Stimulated activated memory B cell treated with anti-CD40 and anti-IgM and Interleukin-4, amounts not matched to agents 10 μg/mL and 1 μg/mL and 100 μg/mL, for 72 hours (primary cell): Measurements from ENCODE around the gene LSM14B.

Experiments used
- ATAC-seq: fragments of 150-1000 bp; cut with Tn5 transposase; 2 replicates; pipeline ENCODE4 v1.10.0; 2021
- H3K27ac Mint-ChIP-seq: one replicate; pipeline ENCODE4 v1.8.0; 2022; ENCODE audit warnings: mild to moderate bottlenecking, mixed read lengths
- H3K27me3 Mint-ChIP-seq: one replicate; pipeline ENCODE4 v1.8.0; 2022; ENCODE audit warnings: mixed read lengths
- H3K36me3 Mint-ChIP-seq: one replicate; pipeline ENCODE4 v1.8.0; 2022; ENCODE audit warnings: mixed read lengths
- H3K4me1 Mint-ChIP-seq: one replicate; pipeline ENCODE4 v1.8.0; 2022; ENCODE audit warnings: mixed read lengths
- H3K4me3 Mint-ChIP-seq: one replicate; pipeline ENCODE4 v1.8.0; 2022; ENCODE audit warnings: mild to moderate bottlenecking, moderate library complexity, mixed read lengths
- H3K9me3 Mint-ChIP-seq: one replicate; pipeline ENCODE4 v1.8.0; 2022; ENCODE audit warnings: mixed read lengths

Gene LSM14B

DNA sequence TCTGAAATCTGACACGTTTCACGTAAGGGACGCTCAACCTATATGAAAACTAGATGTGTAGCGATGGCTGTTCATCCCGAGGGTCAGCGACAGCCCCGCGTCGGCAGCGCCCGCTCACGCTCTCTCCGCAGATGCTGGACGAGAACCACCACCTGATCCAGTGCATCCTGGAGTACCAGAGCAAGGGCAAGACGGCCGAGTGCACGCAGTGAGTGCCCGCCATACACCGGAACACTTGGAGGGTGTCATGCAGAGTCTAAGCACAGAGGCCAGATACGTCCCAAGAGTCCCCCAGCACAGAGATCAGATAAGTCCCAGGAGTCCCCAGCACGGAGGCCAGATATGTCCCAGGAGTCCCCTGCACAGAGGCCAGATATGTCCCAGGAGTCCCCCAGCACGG, 36.3 kb downstream of the LSM14B start:
- Mint-ChIP-seq H3K4me1 (peaks cover 37% of the 10 kb centered on the region), H3K4me3 (no peak overlapping the region), H3K36me3 (peaks cover 48% of the 10 kb centered on the region), H3K27ac (no peak overlapping the region), H3K27me3 (no peaks in the 10 kb centered on the region), H3K9me3 (peaks cover 4% of the 10 kb centered on the region)
- no peak for ATAC-seq

DNA sequence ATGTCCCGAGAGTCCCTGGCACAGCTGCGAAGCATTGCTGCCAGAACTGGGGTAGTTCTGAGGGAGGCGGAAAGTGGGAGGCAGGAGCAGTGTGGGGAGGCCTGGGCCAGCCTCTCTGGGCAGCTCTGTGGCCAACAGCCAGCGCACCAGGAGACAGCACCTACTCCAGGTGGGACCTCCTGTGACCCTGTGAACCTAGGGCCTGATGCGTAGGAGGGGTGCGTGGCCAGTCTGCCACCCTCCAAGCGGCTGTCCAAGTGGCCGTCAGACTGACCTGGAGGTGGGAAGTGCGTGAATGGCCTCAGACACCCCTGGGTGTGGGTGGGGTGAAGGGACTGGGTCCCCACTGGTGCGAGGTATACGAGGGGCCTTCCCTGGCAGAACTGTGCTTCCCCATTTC, 36.8 kb downstream of the LSM14B start:
- H3K4me1 Mint-ChIP-seq = peaks cover 37% of the 10 kb centered on the region
- H3K27ac Mint-ChIP-seq = no peak overlapping the region
- H3K4me3 Mint-ChIP-seq = no peak overlapping the region
- no peaks in the 10 kb centered on the region for H3K27me3 Mint-ChIP-seq
- peaks cover 48% of the 10 kb centered on the region for H3K36me3 Mint-ChIP-seq
- no peaks in the 10 kb centered on the region for H3K9me3 Mint-ChIP-seq
- ATAC-seq = no peak

DNA sequence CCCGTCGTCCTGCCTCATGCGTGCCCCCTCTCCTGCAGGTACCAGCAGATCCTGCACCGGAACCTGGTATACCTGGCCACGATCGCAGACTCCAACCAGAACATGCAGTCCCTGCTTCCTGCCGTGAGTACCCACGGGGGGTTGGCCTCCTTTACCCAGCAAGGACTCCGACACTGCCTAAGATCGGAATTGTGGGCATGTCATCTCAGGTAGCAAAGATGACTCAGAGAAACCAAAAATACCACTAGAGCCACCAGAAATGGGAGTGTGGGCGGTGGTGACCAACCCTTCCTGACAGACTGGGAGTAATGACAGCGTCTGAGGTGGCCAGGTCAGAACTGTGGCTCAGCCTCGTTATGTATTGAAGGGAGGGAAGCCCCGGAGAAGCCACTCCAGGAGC, 37.6 kb downstream of the LSM14B start:
- Mint-ChIP-seq H3K27me3 (no peaks in the 10 kb centered on the region), H3K36me3 (peaks cover 48% of the 10 kb centered on the region), H3K9me3 (no peaks in the 10 kb centered on the region), H3K27ac (no peak overlapping the region), H3K4me1 (peaks cover 33% of the 10 kb centered on the region), H3K4me3 (peak overlapping the region; percentile 39)
- peak; percentile 59 for ATAC-seq

DNA sequence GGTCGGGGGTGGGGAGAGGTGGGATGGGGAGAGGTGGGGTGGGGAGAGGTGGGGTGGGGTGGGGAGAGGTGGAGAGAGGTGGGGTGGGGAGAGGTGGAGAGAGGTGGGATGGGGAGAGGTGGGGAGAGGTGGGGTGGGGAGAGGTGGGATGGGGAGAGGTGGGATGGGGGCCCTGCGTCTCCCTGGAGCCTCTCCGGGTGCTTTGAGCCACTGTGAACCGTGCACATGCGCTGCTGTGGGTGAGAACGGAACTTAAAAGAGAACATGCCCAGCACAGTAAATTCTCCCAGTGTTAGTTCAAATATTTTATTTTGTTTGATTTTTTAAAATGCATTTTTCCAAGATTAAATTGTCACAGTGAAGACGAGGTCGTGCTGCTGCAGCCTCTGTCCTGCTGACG, 38.0 kb downstream of the LSM14B start:
- Mint-ChIP-seq H3K27ac (no peak overlapping the region), H3K36me3 (peaks cover 50% of the 10 kb centered on the region), H3K27me3 (no peaks in the 10 kb centered on the region), H3K4me1 (peaks cover 31% of the 10 kb centered on the region), H3K9me3 (no peaks in the 10 kb centered on the region), H3K4me3 (no peak overlapping the region)
- no peak for ATAC-seq

DNA sequence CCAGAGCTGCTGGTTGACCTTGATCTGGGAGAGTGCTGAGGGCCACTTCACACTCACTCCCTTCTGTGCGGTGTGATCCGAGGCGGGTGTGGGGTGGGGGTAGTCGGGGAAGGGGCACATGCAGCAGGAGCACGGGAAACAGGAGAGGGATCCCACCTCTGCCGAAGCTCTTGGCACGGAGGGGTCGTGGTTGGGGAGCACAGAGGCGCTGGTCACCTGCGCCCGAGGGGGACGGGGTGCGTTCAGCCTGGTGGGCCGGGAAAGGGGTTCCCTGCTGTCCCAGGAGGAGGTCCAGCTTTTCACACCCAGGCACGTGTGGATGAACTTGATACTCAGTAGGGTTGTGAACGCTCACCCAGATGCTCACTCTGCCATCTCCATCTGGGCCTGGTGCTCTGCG, 38.6 kb downstream of the LSM14B start:
- Mint-ChIP-seq H3K27me3 (no peaks in the 10 kb centered on the region), H3K4me1 (peaks cover 25% of the 10 kb centered on the region), H3K9me3 (no peaks in the 10 kb centered on the region), H3K27ac (no peak overlapping the region), H3K36me3 (peaks cover 51% of the 10 kb centered on the region), H3K4me3 (no peak overlapping the region)
- ATAC-seq = no peak

DNA sequence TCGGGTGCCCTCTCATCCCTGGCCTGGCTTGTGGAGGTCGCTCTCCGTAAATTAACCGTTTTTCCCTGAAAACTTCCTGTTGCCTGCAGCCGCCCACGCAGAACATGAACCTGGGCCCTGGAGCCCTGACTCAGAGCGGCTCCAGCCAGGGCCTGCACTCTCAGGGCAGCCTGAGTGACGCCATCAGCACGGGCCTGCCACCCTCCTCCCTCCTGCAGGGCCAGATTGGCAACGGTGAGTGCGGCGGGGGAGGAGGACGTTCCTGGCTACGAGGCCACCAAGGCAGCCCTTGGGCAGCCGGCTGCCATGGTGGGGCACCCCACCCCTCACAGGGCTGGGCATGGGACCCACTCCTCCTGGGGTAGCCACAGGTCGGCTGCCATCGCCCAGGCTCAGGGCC, 39.1 kb downstream of the LSM14B start:
- ATAC-seq = no peak
- Mint-ChIP-seq H3K9me3 (no peaks in the 10 kb centered on the region), H3K4me3 (no peak overlapping the region), H3K27ac (no peak overlapping the region), H3K36me3 (peaks cover 54% of the 10 kb centered on the region), H3K4me1 (peaks cover 20% of the 10 kb centered on the region), H3K27me3 (no peaks in the 10 kb centered on the region)

DNA sequence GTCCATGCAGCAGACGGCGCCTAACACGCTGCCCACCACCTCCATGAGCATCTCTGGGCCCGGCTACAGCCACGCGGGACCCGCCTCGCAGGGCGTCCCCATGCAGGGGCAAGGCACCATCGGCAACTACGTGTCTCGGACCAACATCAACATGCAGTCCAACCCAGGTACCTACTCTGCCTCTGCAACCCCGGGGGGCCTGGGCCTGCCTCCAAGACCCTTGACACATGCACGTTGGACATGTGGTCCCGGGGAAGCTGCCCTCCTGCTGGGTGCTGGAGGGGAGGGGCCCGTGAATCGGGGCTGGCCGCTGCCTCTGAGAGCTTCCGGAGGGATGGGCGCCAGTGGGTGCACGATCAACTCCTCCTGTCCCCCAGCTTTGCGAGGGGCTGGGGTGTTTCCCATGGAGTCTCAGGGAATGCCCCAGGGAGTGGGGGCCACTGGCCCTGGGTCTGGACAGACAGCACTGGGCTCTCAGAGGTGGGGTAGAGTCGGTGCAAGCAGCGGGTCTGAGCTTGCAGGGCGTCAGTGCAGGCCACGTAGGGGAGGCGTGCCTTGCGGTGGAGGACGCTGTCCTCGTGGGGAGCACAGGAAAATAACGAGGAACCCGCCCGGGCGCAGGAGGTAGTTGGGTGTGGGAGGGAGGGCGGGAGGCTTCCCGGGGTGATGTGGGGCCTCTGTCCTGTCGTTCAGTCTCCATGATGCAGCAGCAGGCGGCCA, 40.6 kb downstream of the LSM14B start:
- peak; percentile 6 for ATAC-seq
- Mint-ChIP-seq H3K36me3 (peaks cover 56% of the 10 kb centered on the region), H3K4me3 (no peak overlapping the region), H3K9me3 (no peaks in the 10 kb centered on the region), H3K27ac (no peak overlapping the region), H3K4me1 (peaks cover 10% of the 10 kb centered on the region), H3K27me3 (no peaks in the 10 kb centered on the region)

DNA sequence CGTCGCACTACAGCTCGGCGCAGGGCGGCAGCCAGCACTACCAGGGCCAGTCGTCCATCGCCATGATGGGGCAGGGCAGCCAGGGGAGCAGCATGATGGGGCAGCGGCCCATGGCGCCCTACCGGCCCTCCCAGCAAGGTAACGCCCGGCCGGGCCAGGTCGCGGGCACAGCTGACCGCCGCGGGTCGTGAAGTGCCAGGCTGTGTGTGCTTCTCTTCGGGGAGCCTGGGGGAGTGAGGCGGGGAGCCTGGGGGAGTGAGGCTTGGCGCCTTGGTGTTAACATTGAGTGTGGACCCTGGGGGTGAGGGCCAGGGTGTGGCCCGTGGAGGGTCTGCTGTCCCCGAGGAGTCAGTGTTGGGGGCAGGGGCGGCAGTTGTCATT, 41.2 kb downstream of the LSM14B start:
- Mint-ChIP-seq H3K36me3 (peaks cover 60% of the 10 kb centered on the region), H3K4me1 (peaks cover 10% of the 10 kb centered on the region), H3K27me3 (no peaks in the 10 kb centered on the region), H3K9me3 (no peaks in the 10 kb centered on the region), H3K27ac (no peak overlapping the region), H3K4me3 (no peak overlapping the region)
- ATAC-seq = peak; percentile 37

DNA sequence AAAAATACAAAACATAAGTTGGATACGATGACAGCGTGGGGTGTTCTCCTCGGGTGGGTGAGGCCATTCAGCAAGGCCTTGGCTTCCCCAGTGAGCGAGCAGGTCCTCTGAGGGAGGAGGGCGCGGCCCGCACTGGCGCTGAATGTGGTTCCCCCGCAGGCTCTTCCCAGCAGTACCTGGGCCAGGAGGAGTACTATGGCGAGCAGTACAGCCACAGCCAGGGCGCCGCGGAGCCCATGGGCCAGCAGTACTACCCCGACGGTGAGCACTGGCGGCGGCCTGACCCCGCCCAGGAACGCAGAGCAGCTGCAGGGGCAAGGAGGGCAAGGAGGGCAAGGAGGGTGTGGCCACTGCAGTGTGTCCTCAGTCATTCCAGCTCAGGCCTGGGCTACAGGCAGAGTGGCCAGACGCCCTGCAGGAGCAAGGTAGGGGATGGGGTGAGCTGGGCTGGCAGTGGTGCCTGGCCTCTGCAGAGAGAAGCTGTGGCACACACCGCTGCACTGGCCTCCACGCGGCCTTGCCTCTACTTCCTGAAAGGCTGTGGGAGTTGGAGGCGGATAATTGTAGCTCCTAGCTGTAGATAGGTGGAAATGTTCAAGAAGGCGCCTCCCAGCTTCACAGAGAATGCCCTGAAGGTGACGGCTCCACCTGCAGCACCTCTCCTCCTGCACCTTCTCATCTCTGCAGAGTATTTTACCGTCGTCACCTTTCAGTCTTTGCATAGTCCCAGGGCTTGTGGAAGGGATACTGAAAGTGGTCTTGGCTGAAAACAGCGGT, 41.9 kb downstream of the LSM14B start:
- Mint-ChIP-seq H3K9me3 (no peaks in the 10 kb centered on the region), H3K4me1 (peaks cover 9% of the 10 kb centered on the region), H3K27ac (no peak overlapping the region), H3K27me3 (no peaks in the 10 kb centered on the region), H3K36me3 (peaks cover 63% of the 10 kb centered on the region), H3K4me3 (no peak overlapping the region)
- no peak for ATAC-seq

DNA sequence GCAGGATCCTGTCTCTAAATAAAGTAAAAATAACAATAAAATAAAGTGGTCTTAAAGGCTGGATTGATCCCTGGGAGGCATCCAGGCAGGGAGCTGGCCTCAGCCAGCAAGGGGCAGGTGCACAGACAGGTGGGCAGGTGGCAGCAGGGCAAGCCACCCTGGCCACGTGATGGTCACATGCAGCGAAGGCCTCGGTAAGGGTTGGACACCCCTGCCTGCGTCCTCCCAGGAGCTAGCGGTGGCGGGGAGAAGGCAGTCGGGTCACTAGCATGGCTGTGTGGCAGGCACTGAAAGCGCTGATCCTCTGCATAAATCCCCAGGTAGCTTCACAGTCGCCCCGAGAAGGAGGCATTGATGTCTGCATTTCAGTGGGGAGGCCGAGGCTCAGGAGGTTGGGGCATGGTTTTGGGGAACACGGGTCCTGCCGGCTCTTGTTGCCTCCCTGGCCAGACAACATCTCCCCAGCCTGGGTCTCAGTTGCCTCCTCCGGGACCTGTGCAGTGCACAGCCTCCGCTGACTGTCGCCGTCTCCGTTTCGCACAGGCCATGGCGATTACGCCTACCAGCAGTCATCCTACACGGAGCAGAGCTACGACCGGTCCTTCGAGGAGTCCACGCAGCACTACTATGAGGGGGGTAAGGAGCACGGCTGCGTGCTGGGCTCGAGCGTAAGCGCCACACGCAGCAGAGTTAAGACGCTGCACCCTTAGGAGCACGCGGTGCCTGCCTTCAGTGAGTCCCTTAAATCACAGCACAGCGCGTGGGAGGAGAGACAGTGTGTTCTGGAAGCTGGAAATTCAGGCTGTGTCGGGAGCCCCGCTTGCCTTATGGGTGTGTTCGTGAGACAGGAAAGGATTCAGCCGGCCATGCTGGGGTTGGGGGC, 42.8 kb downstream of the LSM14B start:
- ATAC-seq = no peak
- Mint-ChIP-seq H3K4me1 (no peaks in the 10 kb centered on the region), H3K27me3 (no peaks in the 10 kb centered on the region), H3K27ac (no peak overlapping the region), H3K36me3 (peaks cover 64% of the 10 kb centered on the region), H3K9me3 (no peaks in the 10 kb centered on the region), H3K4me3 (no peak overlapping the region)

DNA sequence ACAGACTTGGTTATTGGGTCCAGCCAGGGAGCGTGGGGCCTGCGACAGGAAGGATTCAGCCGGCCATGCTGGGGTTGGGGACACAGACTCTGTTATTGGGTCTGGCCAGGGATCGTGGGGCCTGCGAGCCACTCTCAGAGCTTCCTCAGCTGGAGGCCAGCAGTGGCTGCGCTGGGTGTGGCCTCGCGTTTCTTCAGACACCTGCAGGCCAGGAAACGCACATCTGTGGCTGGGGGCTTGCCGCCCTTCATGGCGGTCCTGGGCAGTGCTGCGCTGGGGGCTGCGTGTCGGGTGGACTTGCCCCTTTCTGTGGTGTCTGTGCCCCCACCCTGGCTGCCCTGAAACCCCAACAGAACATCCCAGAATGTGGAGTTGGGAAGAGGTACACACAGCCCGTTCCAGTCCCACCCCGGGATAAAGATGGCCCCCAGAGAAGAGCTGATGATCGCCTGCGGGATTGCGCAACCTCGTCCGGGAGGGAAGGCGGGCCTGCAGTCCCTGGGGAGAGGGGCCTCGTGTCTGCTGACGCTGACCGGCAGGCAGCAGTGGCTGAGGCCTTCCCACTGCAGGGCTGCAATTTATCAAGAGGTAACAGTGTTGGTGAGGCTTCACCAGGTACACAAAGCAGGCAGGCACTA, 43.6 kb downstream of the LSM14B start:
- H3K36me3 Mint-ChIP-seq = peaks cover 59% of the 10 kb centered on the region
- no peak overlapping the region for H3K4me3 Mint-ChIP-seq
- ATAC-seq = no peak
- no peaks in the 10 kb centered on the region for H3K9me3 Mint-ChIP-seq
- H3K27me3 Mint-ChIP-seq = no peaks in the 10 kb centered on the region
- H3K27ac Mint-ChIP-seq = no peak overlapping the region
- H3K4me1 Mint-ChIP-seq = no peaks in the 10 kb centered on the region

DNA sequence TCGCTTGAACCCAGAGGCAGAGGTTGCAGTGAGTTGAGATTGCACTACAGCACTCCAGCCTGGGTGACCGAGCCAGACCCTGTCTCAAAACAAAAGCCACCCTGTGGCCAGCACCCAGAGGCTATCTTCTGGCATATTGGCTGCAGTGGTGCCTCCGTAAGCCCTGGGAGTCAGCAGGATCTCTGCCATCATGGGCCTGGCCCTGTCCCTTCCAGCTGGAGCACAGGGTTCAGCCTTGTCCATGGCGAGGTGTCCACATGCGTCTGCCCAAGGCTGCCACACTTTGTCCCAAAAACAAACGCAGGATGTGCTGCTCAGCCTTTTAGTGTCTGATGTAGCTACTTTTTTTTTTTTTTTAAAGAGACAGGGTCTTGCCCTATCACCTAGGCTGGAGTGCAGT, 45.2 kb downstream of the LSM14B start:
- Mint-ChIP-seq H3K9me3 (no peaks in the 10 kb centered on the region), H3K27me3 (no peaks in the 10 kb centered on the region), H3K36me3 (peaks cover 52% of the 10 kb centered on the region), H3K27ac (no peak overlapping the region), H3K4me3 (no peak overlapping the region), H3K4me1 (no peaks in the 10 kb centered on the region)
- ATAC-seq = no peak

DNA sequence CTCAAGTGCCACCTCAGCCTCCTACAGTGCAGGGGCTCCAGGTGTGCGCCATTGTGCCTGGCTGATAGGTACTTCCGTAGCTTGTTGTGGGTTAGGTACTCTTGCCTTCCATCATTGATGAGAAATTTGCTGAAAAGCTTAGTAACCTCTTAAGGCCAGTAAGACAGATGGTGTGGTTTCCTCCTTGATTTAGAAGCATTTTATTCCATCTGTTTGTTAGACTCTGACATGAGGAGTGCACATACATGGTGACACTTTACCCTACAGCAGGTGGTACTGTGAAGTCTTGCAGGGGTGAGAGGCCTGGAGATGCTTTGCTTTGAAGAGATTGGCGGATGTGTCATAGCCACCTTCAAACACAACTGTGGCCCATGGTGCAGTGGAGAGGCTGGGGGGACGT, 45.8 kb downstream of the LSM14B start:
- no peaks in the 10 kb centered on the region for H3K4me1 Mint-ChIP-seq
- no peak overlapping the region for H3K4me3 Mint-ChIP-seq
- no peak overlapping the region for H3K27ac Mint-ChIP-seq
- no peaks in the 10 kb centered on the region for H3K27me3 Mint-ChIP-seq
- no peak for ATAC-seq
- peaks cover 52% of the 10 kb centered on the region for H3K36me3 Mint-ChIP-seq
- no peaks in the 10 kb centered on the region for H3K9me3 Mint-ChIP-seq

DNA sequence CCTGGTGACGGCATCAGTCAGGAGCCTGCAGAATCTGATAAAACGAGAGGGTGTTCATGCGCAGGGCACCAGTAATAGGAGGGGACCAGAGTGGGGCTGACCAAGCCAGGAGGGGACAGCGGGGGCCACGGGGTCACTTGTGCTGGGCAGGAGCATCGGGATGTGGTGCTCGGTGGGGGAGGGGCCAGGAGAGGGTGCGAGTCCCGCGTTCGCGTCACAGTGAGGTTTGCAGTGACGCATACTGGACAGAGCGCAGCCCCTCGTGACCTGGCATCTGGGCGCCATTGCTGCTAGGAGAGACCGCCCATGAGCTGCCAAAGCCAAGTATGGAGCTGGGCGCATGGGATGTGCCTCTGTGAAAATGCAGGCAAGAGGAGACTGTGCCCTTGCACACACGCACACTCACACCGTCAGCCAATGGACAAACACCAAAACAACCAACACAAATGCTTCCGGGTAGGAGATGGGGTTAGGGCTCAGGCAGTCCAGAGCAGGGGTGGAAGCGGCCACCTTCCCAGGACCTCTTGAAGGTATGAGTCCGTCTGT, 46.7 kb downstream of the LSM14B start:
- Mint-ChIP-seq H3K27me3 (no peaks in the 10 kb centered on the region), H3K9me3 (no peaks in the 10 kb centered on the region), H3K4me1 (no peaks in the 10 kb centered on the region), H3K4me3 (no peak overlapping the region), H3K36me3 (peaks cover 47% of the 10 kb centered on the region), H3K27ac (no peak overlapping the region)
- ATAC-seq = no peak

DNA sequence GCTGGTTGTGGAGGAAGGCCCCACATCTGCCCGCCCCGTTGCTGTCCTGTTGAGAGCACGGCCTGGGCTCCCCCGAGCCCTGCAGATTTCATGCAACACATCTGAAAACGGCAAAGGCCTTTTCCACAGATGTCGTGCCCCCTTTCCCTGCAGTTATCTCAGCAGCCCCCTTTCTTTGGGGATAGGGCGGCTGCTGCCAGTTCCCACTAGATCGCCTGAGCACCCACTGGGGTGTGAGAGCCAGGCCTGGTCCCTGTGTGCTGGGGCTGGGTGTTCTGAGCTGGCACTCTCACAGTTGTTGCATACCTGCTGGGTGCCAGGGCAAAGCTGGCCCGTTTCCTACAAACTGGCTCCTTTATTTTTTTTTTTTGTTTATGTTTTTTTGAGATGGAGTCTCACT, 48.3 kb downstream of the LSM14B start:
- Mint-ChIP-seq H3K27me3 (no peaks in the 10 kb centered on the region), H3K27ac (no peak overlapping the region), H3K4me3 (no peak overlapping the region), H3K9me3 (no peaks in the 10 kb centered on the region), H3K4me1 (no peaks in the 10 kb centered on the region), H3K36me3 (peaks cover 41% of the 10 kb centered on the region)
- no peak for ATAC-seq
